Activated CD8-positive, alpha-beta memory T cell treated with anti-CD3 and anti-CD28 coated beads for 24 hours (primary cell): ENCODE data around the gene PNMA8A.
"Not testable (repeated sequence)": the region's sequence is repeated elsewhere in the genome, so short reads cannot be mapped to it uniquely, and the experiment has no call there.

Experiments used
- DNase-seq: peaks from one replicate; pipeline ENCODE4 v3.0.0-alpha.2; 2020

PNMA8A gene

GRCh38 chr19:46471116-46471733, at the start of gene PNMA8A:
PNMA8A (minus strand) TSS chr19:46471563; CDS start chr19:46471035, 528 bp downstream.
- no peak for DNase-seq

GRCh38 chr19:46520616-46521015, 49.3 kb upstream of the PNMA8A start:
- DNase-seq: no peak

- no peak for DNase-seq
Measured at GRCh38 chr19:46517471-46517870, 46.1 kb upstream of the PNMA8A start.

- no peak for DNase-seq
Measured at GRCh38 chr19:46515879-46516350, 44.6 kb upstream of the PNMA8A start.

- no peak for DNase-seq
Measured at GRCh38 chr19:46515290-46515609, 43.9 kb upstream of the PNMA8A start.

GRCh38 chr19:46514589-46515289, 43.4 kb upstream of the PNMA8A start:
- DNase-seq: no peak

GRCh38 chr19:46513461-46514236, 42.3 kb upstream of the PNMA8A start:
- peak; percentile 95 for DNase-seq

GRCh38 chr19:46511237-46511636, 39.9 kb upstream of the PNMA8A start:
- DNase-seq: no peak

GRCh38 chr19:46508206-46508605, 36.8 kb upstream of the PNMA8A start:
- DNase-seq: no peak

- DNase-seq: no peak
Measured at GRCh38 chr19:46503848-46504453, 32.6 kb upstream of the PNMA8A start.

GRCh38 chr19:46502891-46503290, 31.5 kb upstream of the PNMA8A start:
- DNase-seq: no peak

- DNase-seq: no peak
Measured at GRCh38 chr19:46499692-46500091, 28.3 kb upstream of the PNMA8A start.

GRCh38 chr19:46497773-46498172, 26.4 kb upstream of the PNMA8A start:
- no peak for DNase-seq

- DNase-seq: not testable (repeated sequence)
Measured at GRCh38 chr19:46496886-46497285, 25.5 kb upstream of the PNMA8A start.

- DNase-seq: no peak
Measured at GRCh38 chr19:46496304-46496703, 24.9 kb upstream of the PNMA8A start.

GRCh38 chr19:46495786-46496099, 24.4 kb upstream of the PNMA8A start, which contains the start of gene PNMA8B:
PNMA8B (minus strand) TSS chr19:46495867; CDS start chr19:46495465, 402 bp downstream.
- DNase-seq: no peak

GRCh38 chr19:46494941-46495785, 23.8 kb upstream of the PNMA8A start:
- no peak for DNase-seq

GRCh38 chr19:46494146-46494940, 23.0 kb upstream of the PNMA8A start:
- DNase-seq: no peak

- no peak for DNase-seq
Measured at GRCh38 chr19:46493236-46494145, 22.1 kb upstream of the PNMA8A start.

GRCh38 chr19:46492841-46493235, 21.5 kb upstream of the PNMA8A start:
- no peak for DNase-seq
